Stimulated activated naive B cell treated with anti-CD40 and anti-IgM and Interleukin-4, amounts not matched to agents 10 μg/mL and 1 μg/mL and 100 μg/mL, for 72 hours (primary cell): ENCODE results near the gene KLHDC9.

Source experiments
- ATAC-seq, 2 donors: fragments of 150-1000 bp; cut with Tn5 transposase; replicated peaks; 2 replicates each; pipeline ENCODE4 v1.10.0; 2021; ENCODE audit warnings: moderate library complexity in 1 of 2
- DNase-seq: peaks from one replicate; pipeline ENCODE4 v3.0.0; 2021
- H3K27ac Mint-ChIP-seq: one replicate; pipeline ENCODE4 v1.8.0; 2022; ENCODE audit warnings: mild to moderate bottlenecking, mixed read lengths
- H3K27me3 Mint-ChIP-seq, 2 donors: one replicate each; pipeline ENCODE4 v1.8.0; 2022; ENCODE audit warnings: mixed read lengths in 2 of 2
- H3K36me3 Mint-ChIP-seq, 2 donors: one replicate each; pipeline ENCODE4 v1.8.0; 2022; ENCODE audit warnings: mixed read lengths in 2 of 2, mild to moderate bottlenecking in 1 of 2
- H3K4me1 Mint-ChIP-seq, 2 donors: one replicate each; pipeline ENCODE4 v1.8.0; 2022; ENCODE audit warnings: mixed read lengths in 2 of 2, mild to moderate bottlenecking in 1 of 2
- H3K4me3 Mint-ChIP-seq, 2 donors: one replicate each; pipeline ENCODE4 v1.8.0; 2022; ENCODE audit warnings: mild to moderate bottlenecking in 2 of 2, mixed read lengths in 2 of 2, moderate library complexity in 1 of 2
- H3K9me3 Mint-ChIP-seq, 2 donors: one replicate each; pipeline ENCODE4 v1.8.0; 2022; ENCODE audit warnings: mixed read lengths in 2 of 2, mild to moderate bottlenecking in 1 of 2

KLHDC9 gene

DNA sequence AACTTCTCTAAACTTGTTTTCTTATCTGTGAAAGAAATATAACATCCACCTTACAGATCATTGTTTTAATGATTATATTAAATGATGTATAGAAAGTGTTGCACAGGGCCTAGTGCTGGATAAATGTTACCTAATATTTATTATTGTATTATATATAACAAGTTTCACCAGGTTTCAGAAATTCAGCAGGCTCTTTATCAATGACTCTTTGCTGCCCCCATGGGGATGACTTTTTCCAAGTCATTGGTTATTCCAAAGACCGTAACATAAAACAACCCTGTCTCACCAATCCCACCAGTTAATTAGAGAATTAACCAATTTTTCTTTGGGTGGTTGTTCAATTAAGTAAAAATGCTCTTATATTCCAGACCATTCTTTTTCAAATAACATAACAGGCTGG lies 41.6 kb downstream of the KLHDC9 start:
- Mint-ChIP-seq H3K4me1 (peaks cover 3 to 13% of the 10 kb centered on the region in 2 donors), H3K4me3 (no peak overlapping the region), H3K27me3 (no peaks in the 10 kb centered on the region), H3K36me3 (peaks cover 15% of the 10 kb centered on the region in 2 donors), H3K9me3 (no peaks in the 10 kb centered on the region), H3K27ac (no peak overlapping the region)
- peak in 1 of 2 donors; percentile 41 for ATAC-seq
- DNase-seq = no peak

DNA sequence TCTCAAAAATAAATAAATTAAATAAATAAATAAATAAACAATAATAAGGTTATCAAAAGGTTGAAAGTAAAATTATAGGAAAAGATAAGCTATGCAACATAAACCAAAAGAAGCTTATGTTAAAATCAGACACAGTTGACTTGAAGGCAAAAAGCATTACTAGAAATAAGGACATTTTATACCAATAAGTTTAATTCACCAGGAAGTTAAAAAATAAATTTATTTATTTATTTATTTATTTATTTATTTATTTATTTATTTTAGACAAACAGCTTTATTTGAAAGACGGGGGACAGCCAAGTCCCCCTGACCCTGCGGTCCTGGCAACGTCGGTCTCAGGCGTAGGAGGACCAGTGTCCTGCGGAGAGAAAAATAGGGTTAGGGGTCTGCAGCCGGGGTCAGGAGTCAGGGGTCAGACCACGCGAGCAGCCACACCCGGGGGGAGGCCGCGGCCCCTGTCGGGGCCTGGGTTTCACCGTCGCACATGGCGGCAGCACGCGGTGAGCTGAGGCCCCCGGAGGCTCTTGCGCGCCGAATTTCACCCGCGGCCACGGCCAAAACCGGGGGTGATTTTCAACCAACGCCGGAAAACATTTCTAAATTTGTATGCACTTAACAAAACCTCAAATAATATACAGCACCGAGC lies 42.7 kb downstream of the KLHDC9 start:
- ATAC-seq (no peak), DNase-seq (no peak)
- peaks cover 7 to 9% of the 10 kb centered on the region in 2 donors for H3K36me3 Mint-ChIP-seq
- peaks cover 3 to 7% of the 10 kb centered on the region in 2 donors for H3K4me1 Mint-ChIP-seq
- no peak overlapping the region for H3K27ac Mint-ChIP-seq
- H3K27me3 Mint-ChIP-seq = no peaks in the 10 kb centered on the region
- H3K9me3 Mint-ChIP-seq = no peaks in the 10 kb centered on the region
- H3K4me3 Mint-ChIP-seq = no peak overlapping the region

DNA sequence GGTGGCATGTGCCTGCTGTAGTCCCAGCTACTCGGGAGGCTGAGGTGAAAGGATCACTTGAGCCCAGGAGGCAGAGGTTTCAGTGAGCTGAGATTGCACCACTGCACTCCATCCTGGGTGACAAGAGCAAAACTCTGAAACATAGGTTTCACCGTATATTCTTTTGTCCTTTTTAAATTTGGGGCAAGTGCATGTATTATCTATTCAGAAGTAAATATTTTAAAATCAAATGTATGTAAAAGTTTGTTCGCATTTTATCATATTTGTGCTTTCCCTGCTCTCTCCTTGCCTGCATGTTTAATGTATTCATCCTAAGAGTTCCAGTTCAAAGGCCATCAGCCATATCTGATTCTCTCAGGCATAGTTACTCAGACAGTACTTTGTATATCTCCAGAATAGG lies 47.7 kb downstream of the KLHDC9 start:
- H3K4me3 Mint-ChIP-seq = no peak overlapping the region
- peaks cover 0 to 4% of the 10 kb centered on the region in 2 donors for H3K36me3 Mint-ChIP-seq
- H3K27ac Mint-ChIP-seq = no peak overlapping the region
- DNase-seq (no peak), ATAC-seq (no peak)
- H3K9me3 Mint-ChIP-seq = no peaks in the 10 kb centered on the region
- no peaks in the 10 kb centered on the region for H3K4me1 Mint-ChIP-seq
- no peaks in the 10 kb centered on the region for H3K27me3 Mint-ChIP-seq
